Astrocyte (in vitro differentiated cells and primary cell): ENCODE results near the gene GPR61. TPM values are rescaled to one million over a fixed set of nuclear protein-coding genes. Genes with fewer than 3 reads are reported as not detected.

Source experiments
- DNase-seq: peaks from one replicate; pipeline ENCODE4 v3.0.0-alpha.2; 2010; ENCODE audit warnings: low read depth
- FAIRE-seq: peaks from 2 replicates; lab custom pipeline; 2011; peaks lifted over from hg19 to GRCh38; lab: Jason Lieb, UNC
- H2AFZ ChIP-seq: 2 replicates; pipeline ENCODE4 v1.6.0; 2012; ENCODE audit warnings: low read depth, low read length, inconsistent platforms
- H3K27ac ChIP-seq: 2 replicates; pipeline ENCODE4 v1.5.1; 2011; ENCODE audit warnings: low read depth, low read length, inconsistent platforms
- H3K27me3 ChIP-seq: 2 replicates; pipeline ENCODE4 v1.6.0; 2011; ENCODE audit warnings: low read length, inconsistent platforms; ENCODE audit not compliant: insufficient read depth
- H3K36me3 ChIP-seq: 2 replicates; pipeline ENCODE4 v1.5.1; 2011; ENCODE audit warnings: low read length, inconsistent platforms; ENCODE audit not compliant: insufficient read depth
- H3K4me1 ChIP-seq: 2 replicates; pipeline ENCODE4 v1.5.1; 2011; ENCODE audit warnings: low read length, inconsistent platforms; ENCODE audit not compliant: insufficient read depth
- H3K4me2 ChIP-seq: 2 replicates; pipeline ENCODE4 v1.6.0; 2012; ENCODE audit warnings: low read length, inconsistent platforms
- H3K4me3 ChIP-seq: 2 replicates; pipeline ENCODE4 v1.5.1; 2011; ENCODE audit warnings: low read depth, mild to moderate bottlenecking, low read length, inconsistent platforms; ENCODE audit not compliant: insufficient read depth
- H3K79me2 ChIP-seq: 2 replicates; pipeline ENCODE4 v1.6.0; 2012; ENCODE audit warnings: mild to moderate bottlenecking, low read length, inconsistent platforms; ENCODE audit not compliant: insufficient read depth
- H3K9ac ChIP-seq: 2 replicates; pipeline ENCODE4 v1.6.0; 2012; ENCODE audit warnings: mild to moderate bottlenecking, low read length, inconsistent platforms
- H3K9me3 ChIP-seq: 2 replicates; pipeline ENCODE4 v1.5.1; 2012; ENCODE audit warnings: low read depth, mild to moderate bottlenecking, low read length, inconsistent platforms; ENCODE audit not compliant: insufficient read depth
- H4K20me1 ChIP-seq: 2 replicates; pipeline ENCODE4 v1.6.0; 2012; ENCODE audit warnings: low read length, inconsistent platforms; ENCODE audit not compliant: insufficient read depth
- H3K27ac Mint-ChIP-seq: one replicate; pipeline ENCODE4 v1.8.0; 2021; ENCODE audit warnings: mild to moderate bottlenecking, mixed read lengths; ENCODE audit not compliant: unreplicated experiment
- H3K27me3 Mint-ChIP-seq: one replicate; pipeline ENCODE4 v1.8.0; 2021; ENCODE audit warnings: low read depth, mixed read lengths; ENCODE audit not compliant: unreplicated experiment
- H3K36me3 Mint-ChIP-seq: one replicate; pipeline ENCODE4 v1.8.0; 2021; ENCODE audit warnings: low read depth, mixed read lengths; ENCODE audit not compliant: unreplicated experiment
- H3K4me1 Mint-ChIP-seq: one replicate; pipeline ENCODE4 v1.8.0; 2021; ENCODE audit warnings: low read depth, mixed read lengths; ENCODE audit not compliant: unreplicated experiment
- H3K4me3 Mint-ChIP-seq: one replicate; pipeline ENCODE4 v1.8.0; 2021; ENCODE audit warnings: mild to moderate bottlenecking, moderate library complexity, mixed read lengths; ENCODE audit not compliant: unreplicated experiment
- H3K9me3 Mint-ChIP-seq: one replicate; pipeline ENCODE4 v1.8.0; 2021; ENCODE audit warnings: mild to moderate bottlenecking, mixed read lengths; ENCODE audit not compliant: unreplicated experiment
- CTCF ChIP-seq: IDR thresholded peaks from 2 replicates; pipeline ENCODE4 v1.5.1; 2011; ENCODE audit warnings: low read depth, mild to moderate bottlenecking, inconsistent platforms, low read length, moderate library complexity; ENCODE audit not compliant: insufficient read depth
- EZH2 ChIP-seq: IDR thresholded peaks from 2 replicates; pipeline ENCODE4 v1.6.1; 2012; ENCODE audit warnings: mild to moderate bottlenecking, low read length, inconsistent platforms; ENCODE audit not compliant: insufficient read depth
- total RNA-seq: library from RNA; stranded (reverse); gene quantifications from 2 replicates; pipeline ENCODE4 v1.2.1, GENCODE V29; 2021

The GPR61 gene
- total RNA-seq, 1 donor from 2014 or later, result not detected

- H3K9me3 Mint-ChIP-seq, result no peaks in the 10 kb centered on the region
- H3K9me3 ChIP-seq, result no peaks in the 10 kb centered on the region
- no peak overlapping the region for H3K4me3 ChIP-seq
- DNase-seq (peak; percentile 49), FAIRE-seq (no peak)
- H3K9ac ChIP-seq, result no peak overlapping the region
- no peak for TF ChIP-seq EZH2
- no peak for TF ChIP-seq CTCF
- H3K27me3 ChIP-seq, result no peaks in the 10 kb centered on the region
- H3K4me1 ChIP-seq, result peaks cover 6% of the 10 kb centered on the region
- no peaks in the 10 kb centered on the region for H3K27me3 Mint-ChIP-seq
- peak overlapping the region; percentile 45 for H3K4me3 Mint-ChIP-seq
- H3K79me2 ChIP-seq, result peaks cover 56% of the 10 kb centered on the region
- H3K4me1 Mint-ChIP-seq, result peaks cover 8% of the 10 kb centered on the region
- peak overlapping the region; percentile 85 for H3K27ac Mint-ChIP-seq
- H2AFZ ChIP-seq, result no peak overlapping the region
- H3K4me2 ChIP-seq, result peak overlapping the region; percentile 1
- peaks cover 47% of the 10 kb centered on the region for H4K20me1 ChIP-seq
- H3K36me3 Mint-ChIP-seq, result peaks cover 11% of the 10 kb centered on the region
- H3K36me3 ChIP-seq, result peaks cover 33% of the 10 kb centered on the region
- no peak overlapping the region for H3K27ac ChIP-seq
These were observed 39.3 kb downstream of the GPR61 start for GRCh38 chr1:109578947-109579443.

- Histone ChIP-seq H3K79me2 (peaks cover 55% of the 10 kb centered on the region), H3K27me3 (no peaks in the 10 kb centered on the region), H3K4me2 (no peak overlapping the region), H3K27ac (no peak overlapping the region), H3K9ac (no peak overlapping the region), H3K36me3 (peaks cover 37% of the 10 kb centered on the region), H2AFZ (no peak overlapping the region), H3K9me3 (no peaks in the 10 kb centered on the region), H3K4me3 (no peak overlapping the region), H4K20me1 (peaks cover 45% of the 10 kb centered on the region), H3K4me1 (peaks cover 6% of the 10 kb centered on the region)
- H3K36me3 Mint-ChIP-seq, result peaks cover 11% of the 10 kb centered on the region
- H3K4me1 Mint-ChIP-seq, result peaks cover 8% of the 10 kb centered on the region
- DNase-seq (peak; percentile 57), FAIRE-seq (no peak)
- TF ChIP-seq CTCF, result no peak
- TF ChIP-seq EZH2, result no peak
- no peaks in the 10 kb centered on the region for H3K27me3 Mint-ChIP-seq
- H3K9me3 Mint-ChIP-seq, result no peaks in the 10 kb centered on the region
- H3K4me3 Mint-ChIP-seq, result no peak overlapping the region
- no peak overlapping the region for H3K27ac Mint-ChIP-seq
These were observed 39.8 kb downstream of the GPR61 start for GRCh38 chr1:109579491-109579890.

GRCh38 chr1:109582021-109582420 lies 42.3 kb downstream of the GPR61 start:
- Histone ChIP-seq H3K9ac (no peak overlapping the region), H3K9me3 (no peaks in the 10 kb centered on the region), H3K4me3 (no peak overlapping the region), H3K4me2 (no peak overlapping the region), H3K27me3 (no peaks in the 10 kb centered on the region), H4K20me1 (peaks cover 34% of the 10 kb centered on the region), H3K4me1 (peaks cover 6% of the 10 kb centered on the region), H3K36me3 (peaks cover 53% of the 10 kb centered on the region), H2AFZ (no peak overlapping the region), H3K79me2 (peaks cover 44% of the 10 kb centered on the region), H3K27ac (no peak overlapping the region)
- Mint-ChIP-seq H3K4me3 (no peak overlapping the region), H3K9me3 (no peaks in the 10 kb centered on the region), H3K4me1 (peaks cover 8% of the 10 kb centered on the region), H3K36me3 (peaks cover 21% of the 10 kb centered on the region), H3K27me3 (no peaks in the 10 kb centered on the region), H3K27ac (no peak overlapping the region)
- no peak for DNase-seq
- TF ChIP-seq CTCF (no peak), EZH2 (no peak)
- no peak for FAIRE-seq
